Measurements from ENCODE around the gene TROAP. TPM values are rescaled to one million over a fixed set of nuclear protein-coding genes. Genes with fewer than 3 reads are reported as not detected.

Gene TROAP
- polyA plus RNA-seq, 4 donors: 1.3 to 29.5 (median 16.0) TPM; not detected in 1

DNA sequence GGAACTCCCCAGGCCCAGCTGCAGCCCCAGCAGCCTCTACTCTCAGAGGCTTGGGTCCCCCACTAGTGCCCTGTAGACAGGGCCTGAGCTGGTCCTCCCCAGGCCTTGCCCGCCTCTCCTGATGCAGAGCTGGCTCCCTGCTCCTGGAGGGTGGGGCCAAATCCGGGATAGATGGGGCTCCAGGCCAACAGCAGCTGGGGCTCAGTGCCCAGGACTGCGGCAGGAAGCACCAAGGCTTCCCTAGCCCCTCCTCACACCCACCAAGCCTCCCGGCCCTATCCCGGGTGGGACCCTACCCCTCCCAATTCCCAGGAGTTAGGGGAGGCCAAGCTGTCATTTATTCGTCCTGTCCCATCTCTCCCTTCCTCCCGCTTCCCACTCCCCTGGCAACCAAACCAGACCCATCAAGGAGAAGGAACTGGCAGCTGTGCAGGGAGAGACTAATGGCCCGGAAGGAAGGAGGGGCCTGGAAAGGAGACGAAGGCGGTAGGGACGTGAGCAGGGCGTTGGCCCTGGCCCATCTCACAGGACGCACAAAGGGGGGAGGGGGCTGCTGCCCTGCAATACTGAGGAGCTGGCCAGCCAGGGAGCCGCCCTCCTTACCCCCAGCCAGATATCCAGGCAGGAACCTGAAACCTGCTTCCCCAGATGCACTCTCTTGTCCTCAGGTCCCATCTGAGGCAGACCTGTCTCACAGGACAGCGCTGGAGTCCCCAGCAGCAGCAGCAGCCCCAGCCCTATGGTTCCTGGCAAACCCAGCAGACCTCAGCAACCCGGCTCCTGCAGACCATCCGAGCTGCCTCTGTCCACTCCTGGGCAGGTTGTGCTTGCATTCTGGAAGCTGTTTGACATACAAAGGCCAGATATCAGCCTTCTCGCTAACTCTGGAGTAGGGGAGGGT, 29.7 kb upstream of the TROAP start:
- WGBS, 3 donors: 12 to 29% (median 24%) methylated on average over 17 to 18 of the region's 18 CpGs
- H3K27ac ChIP-seq (ENCODE audit: low read depth in 1 of 3, low read length in 2 of 3): peak overlapping the region in 1 of 3 donors; percentile 55
- peak in 1 of 2 donors; percentile 28 for DNase-seq
- peaks cover 9 to 67% (median 24%) of the 10 kb centered on the region in 3 donors for H3K27me3 ChIP-seq (ENCODE audit: control insufficient read depth in 3 of 3, insufficient read depth in 3 of 3, low read length in 3 of 3)
- no peaks in the 10 kb centered on the region for H3K9me3 ChIP-seq (ENCODE audit: control insufficient read depth in 2 of 2, insufficient read depth in 1 of 2, low read depth in 1 of 2, low read length in 1 of 2)
- H3K4me3 ChIP-seq (ENCODE audit: low read depth in 1 of 3, low read length in 3 of 3): peak overlapping the region in 1 of 3 donors; percentile 25
- H3K36me3 ChIP-seq (ENCODE audit: control insufficient read depth in 3 of 3, insufficient read depth in 2 of 3, low read depth in 1 of 3, low read length in 3 of 3): no peaks in the 10 kb centered on the region
- peaks cover 1 to 13% (median 7%) of the 10 kb centered on the region in 3 donors for H3K4me1 ChIP-seq (ENCODE audit: control insufficient read depth in 3 of 3, insufficient read depth in 2 of 3, low read depth in 1 of 3, low read length in 2 of 3)
- FAIRE-seq: no peak

DNA sequence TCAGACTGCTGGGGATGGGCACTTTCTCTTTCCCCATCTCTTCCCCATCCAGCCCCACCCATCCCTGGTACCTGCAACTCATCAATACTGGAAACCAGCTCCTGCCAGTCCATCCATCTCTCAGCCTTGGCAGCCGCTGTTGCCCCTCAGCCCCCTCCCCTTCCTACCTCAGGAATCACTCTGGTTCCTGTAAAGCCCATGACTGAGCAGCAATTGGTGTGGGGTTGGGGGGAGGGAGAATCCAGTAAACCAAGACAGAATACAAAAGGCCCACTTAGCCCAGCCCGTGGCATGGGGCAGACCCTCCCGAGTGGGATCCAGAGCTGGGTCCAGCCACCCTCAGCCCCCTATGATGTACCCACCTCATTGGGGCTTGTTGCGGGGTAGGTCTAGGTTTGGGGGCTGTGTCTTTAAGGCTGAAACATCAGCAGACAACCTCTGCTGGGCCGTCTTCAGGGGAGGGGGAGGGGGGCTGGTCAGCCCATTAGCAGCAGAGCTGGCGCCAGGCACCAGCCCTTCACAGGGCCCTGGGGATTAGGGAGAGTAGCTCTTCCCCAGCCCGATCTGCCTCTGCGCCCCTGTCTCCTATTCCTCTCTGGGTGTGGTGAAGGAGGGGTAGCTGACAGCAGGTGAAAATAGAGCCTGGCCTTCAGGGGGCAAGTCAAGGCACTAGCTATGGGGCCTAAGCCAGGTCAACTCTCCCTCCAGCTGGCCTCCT, 28.8 kb upstream of the TROAP start:
- Histone ChIP-seq H3K4me3 (ENCODE audit: low read depth in 1 of 3, low read length in 3 of 3) (peak overlapping the region in 1 of 3 donors; percentile 25), H3K36me3 (ENCODE audit: control insufficient read depth in 3 of 3, insufficient read depth in 2 of 3, low read depth in 1 of 3, low read length in 3 of 3) (no peaks in the 10 kb centered on the region), H3K9me3 (ENCODE audit: control insufficient read depth in 2 of 2, insufficient read depth in 1 of 2, low read depth in 1 of 2, low read length in 1 of 2) (no peaks in the 10 kb centered on the region), H3K4me1 (ENCODE audit: control insufficient read depth in 3 of 3, insufficient read depth in 2 of 3, low read depth in 1 of 3, low read length in 2 of 3) (peaks cover 1 to 13% (median 7%) of the 10 kb centered on the region in 3 donors), H3K27ac (ENCODE audit: low read depth in 1 of 3, low read length in 2 of 3) (peak overlapping the region in 1 of 3 donors; percentile 58), H3K27me3 (ENCODE audit: control insufficient read depth in 3 of 3, insufficient read depth in 3 of 3, low read length in 3 of 3) (peaks cover 9 to 74% (median 26%) of the 10 kb centered on the region in 3 donors)
- FAIRE-seq (no peak), DNase-seq (no peak)
- 66 to 77% (median 71%) methylated on average over 6 to 8 of the region's 8 CpGs for WGBS, 3 donors

DNA sequence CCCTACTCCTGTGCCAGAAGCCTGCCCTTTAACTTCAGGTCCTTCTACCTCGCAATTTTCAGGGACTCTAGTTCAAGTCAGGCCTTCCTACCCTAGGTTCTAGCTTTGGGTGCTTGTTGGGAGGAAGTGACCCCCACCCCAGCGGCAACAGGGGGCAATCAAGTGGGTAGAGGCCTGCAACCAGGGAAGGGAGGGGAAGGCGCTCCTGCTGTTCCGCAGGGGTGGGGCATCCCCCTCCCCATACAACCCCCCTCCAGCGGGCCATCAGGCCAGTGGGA, 28.3 kb upstream of the TROAP start:
- no peak overlapping the region for H3K4me3 ChIP-seq (ENCODE audit: low read depth in 1 of 3, low read length in 3 of 3)
- no peak for FAIRE-seq

DNA sequence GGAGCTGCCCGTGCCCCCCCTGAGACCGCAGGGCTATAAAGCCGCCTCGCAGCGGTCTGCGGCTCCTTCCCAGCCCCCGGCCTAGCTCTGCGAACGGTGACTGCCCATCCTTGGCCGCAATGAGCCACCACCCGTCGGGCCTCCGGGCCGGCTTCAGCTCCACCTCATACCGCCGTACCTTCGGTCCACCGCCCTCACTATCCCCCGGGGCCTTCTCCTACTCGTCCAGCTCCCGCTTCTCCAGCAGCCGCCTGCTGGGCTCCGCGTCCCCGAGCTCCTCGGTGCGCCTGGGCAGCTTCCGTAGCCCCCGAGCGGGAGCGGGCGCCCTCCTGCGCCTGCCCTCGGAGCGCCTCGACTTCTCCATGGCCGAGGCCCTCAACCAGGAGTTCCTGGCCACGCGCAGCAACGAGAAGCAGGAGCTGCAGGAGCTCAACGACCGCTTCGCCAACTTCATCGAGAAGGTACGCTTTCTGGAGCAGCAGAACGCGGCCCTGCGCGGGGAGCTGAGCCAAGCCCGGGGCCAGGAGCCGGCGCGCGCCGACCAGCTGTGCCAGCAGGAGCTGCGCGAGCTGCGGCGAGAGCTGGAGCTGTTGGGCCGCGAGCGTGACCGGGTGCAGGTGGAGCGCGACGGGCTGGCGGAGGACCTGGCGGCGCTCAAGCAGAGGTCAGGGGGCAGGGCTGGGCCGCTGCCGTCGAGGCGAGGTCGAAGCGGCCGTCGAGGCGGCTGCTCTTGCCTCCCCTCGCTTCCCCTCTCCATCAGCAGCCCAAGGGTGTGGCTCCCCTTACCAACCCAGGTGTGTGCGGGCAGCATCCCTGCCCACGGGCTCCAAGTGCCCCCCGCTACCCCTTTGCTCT, 27.7 kb upstream of the TROAP start, which contains the start of gene PRPH:
Gene PRPH, plus strand, starts transcription at position 66 of the 855 bp plus-strand sequence. Its CDS starts 54 bp downstream, at position 120.
- FAIRE-seq (no peak), DNase-seq (peak in 1 of 2 donors; percentile 48)
- peaks cover 9 to 74% (median 26%) of the 10 kb centered on the region in 3 donors for H3K27me3 ChIP-seq (ENCODE audit: control insufficient read depth in 3 of 3, insufficient read depth in 3 of 3, low read length in 3 of 3)
- H3K27ac ChIP-seq (ENCODE audit: low read depth in 1 of 3, low read length in 2 of 3): peak within 1 kb of the TSS in 1 of 3 donors; percentile 58
- WGBS, 3 donors: 3 to 9% (median 8%) methylated on average over 60 to 82 of the region's 82 CpGs
- H3K4me1 ChIP-seq (ENCODE audit: control insufficient read depth in 3 of 3, insufficient read depth in 2 of 3, low read depth in 1 of 3, low read length in 2 of 3): peaks cover 1 to 13% (median 7%) of the 10 kb centered on the region in 3 donors
- no peaks in the 10 kb centered on the region for H3K36me3 ChIP-seq (ENCODE audit: control insufficient read depth in 3 of 3, insufficient read depth in 2 of 3, low read depth in 1 of 3, low read length in 3 of 3)
- no peaks in the 10 kb centered on the region for H3K9me3 ChIP-seq (ENCODE audit: control insufficient read depth in 2 of 2, insufficient read depth in 1 of 2, low read depth in 1 of 2, low read length in 1 of 2)
- peak within 1 kb of the TSS in 1 of 3 donors; percentile 15 for H3K4me3 ChIP-seq (ENCODE audit: low read depth in 1 of 3, low read length in 3 of 3)

More for the DNA sequence above, 28.3 kb upstream of the TROAP start:
- DNase-seq: no peak
- Histone ChIP-seq H3K27ac (ENCODE audit: low read depth in 1 of 3, low read length in 2 of 3) (peak overlapping the region in 1 of 3 donors; percentile 58), H3K4me1 (ENCODE audit: control insufficient read depth in 3 of 3, insufficient read depth in 2 of 3, low read depth in 1 of 3, low read length in 2 of 3) (peaks cover 1 to 13% (median 7%) of the 10 kb centered on the region in 3 donors), H3K36me3 (ENCODE audit: control insufficient read depth in 3 of 3, insufficient read depth in 2 of 3, low read depth in 1 of 3, low read length in 3 of 3) (no peaks in the 10 kb centered on the region), H3K27me3 (ENCODE audit: control insufficient read depth in 3 of 3, insufficient read depth in 3 of 3, low read length in 3 of 3) (peaks cover 9 to 74% (median 26%) of the 10 kb centered on the region in 3 donors), H3K9me3 (ENCODE audit: control insufficient read depth in 2 of 2, insufficient read depth in 1 of 2, low read depth in 1 of 2, low read length in 1 of 2) (no peaks in the 10 kb centered on the region)
- WGBS, 3 donors: 29 to 48% (median 37%) methylated on average over 4 to 5 of the region's 5 CpGs

DNA sequence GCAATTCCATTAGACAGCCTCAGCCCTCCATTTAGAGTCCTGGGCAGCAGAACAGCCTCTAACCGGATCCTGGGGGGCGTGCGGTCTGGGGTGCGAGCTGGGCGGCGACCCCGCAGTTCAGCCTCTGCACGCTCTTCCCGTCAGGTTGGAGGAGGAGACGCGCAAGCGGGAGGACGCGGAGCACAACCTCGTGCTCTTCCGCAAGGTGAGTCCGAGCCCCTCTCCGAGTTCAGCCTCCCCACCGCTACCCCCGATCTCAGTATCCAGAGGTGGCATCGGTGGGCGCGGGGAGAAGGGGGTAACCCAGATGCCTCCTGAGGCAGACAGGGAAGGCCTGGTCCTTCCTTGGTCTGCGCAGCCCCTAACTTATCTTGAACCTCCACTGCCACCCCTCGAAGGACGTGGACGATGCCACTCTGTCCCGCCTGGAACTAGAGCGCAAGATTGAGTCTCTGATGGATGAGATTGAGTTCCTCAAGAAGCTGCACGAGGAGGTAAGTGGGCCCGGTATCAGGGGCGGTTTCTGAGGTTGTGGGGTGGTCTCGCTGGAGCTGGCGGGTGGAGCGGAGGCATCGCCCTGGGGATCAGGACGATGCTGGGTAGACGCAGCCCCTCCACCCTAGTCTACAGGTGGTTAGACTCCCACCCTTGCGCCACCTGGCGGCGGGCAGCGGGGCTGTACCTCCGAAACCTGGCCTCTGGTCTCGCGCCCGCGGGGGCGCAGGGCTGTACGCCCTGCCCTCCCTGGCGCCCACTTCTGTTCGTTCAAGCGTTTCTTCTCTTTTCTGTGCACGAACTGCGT, 26.8 kb upstream of the TROAP start:
- Histone ChIP-seq H3K4me1 (ENCODE audit: control insufficient read depth in 3 of 3, insufficient read depth in 2 of 3, low read depth in 1 of 3, low read length in 2 of 3) (peaks cover 1 to 13% (median 7%) of the 10 kb centered on the region in 3 donors), H3K4me3 (ENCODE audit: low read depth in 1 of 3, low read length in 3 of 3) (peak overlapping the region in 2 of 3 donors; percentile 11 to 15), H3K36me3 (ENCODE audit: control insufficient read depth in 3 of 3, insufficient read depth in 2 of 3, low read depth in 1 of 3, low read length in 3 of 3) (no peaks in the 10 kb centered on the region), H3K27ac (ENCODE audit: low read depth in 1 of 3, low read length in 2 of 3) (no peak overlapping the region), H3K27me3 (ENCODE audit: control insufficient read depth in 3 of 3, insufficient read depth in 3 of 3, low read length in 3 of 3) (peaks cover 9 to 79% (median 26%) of the 10 kb centered on the region in 3 donors), H3K9me3 (ENCODE audit: control insufficient read depth in 2 of 2, insufficient read depth in 1 of 2, low read depth in 1 of 2, low read length in 1 of 2) (no peaks in the 10 kb centered on the region)
- FAIRE-seq (no peak), DNase-seq (peak; percentile 45 to 82)
- 18 to 21% (median 20%) methylated on average over 49 to 54 of the region's 54 CpGs for WGBS, 3 donors

DNA sequence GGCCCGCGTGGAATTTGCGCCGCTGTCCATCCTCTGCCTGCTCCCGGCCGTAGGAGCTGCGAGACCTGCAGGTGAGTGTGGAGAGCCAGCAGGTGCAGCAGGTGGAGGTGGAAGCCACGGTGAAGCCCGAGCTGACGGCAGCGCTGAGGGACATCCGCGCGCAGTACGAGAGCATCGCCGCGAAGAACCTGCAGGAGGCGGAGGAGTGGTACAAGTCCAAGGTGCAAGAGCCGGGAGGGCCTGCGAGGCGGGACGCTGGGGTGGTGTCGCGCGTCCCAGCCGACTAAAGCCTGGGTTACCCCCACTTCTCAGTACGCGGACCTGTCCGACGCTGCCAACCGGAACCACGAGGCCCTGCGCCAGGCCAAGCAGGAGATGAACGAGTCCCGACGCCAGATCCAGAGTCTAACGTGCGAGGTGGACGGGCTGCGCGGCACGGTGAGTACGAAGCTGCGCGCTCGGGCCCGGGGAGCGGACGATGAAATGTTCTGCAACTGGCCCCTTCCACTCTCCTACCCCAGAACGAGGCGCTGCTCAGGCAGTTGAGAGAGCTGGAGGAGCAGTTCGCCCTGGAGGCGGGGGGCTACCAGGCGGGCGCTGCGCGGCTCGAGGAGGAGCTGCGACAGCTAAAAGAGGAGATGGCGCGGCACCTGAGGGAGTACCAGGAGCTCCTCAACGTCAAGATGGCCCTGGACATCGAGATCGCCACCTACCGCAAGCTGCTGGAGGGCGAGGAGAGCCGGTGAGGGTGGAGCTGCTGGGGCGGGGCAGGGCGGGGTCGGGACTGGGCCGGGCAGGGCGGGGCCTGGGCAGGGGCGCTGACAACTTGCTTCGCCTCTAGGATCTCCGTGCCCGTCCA, 26.0 kb upstream of the TROAP start:
- no peak for FAIRE-seq
- no peaks in the 10 kb centered on the region for H3K36me3 ChIP-seq (ENCODE audit: control insufficient read depth in 3 of 3, insufficient read depth in 2 of 3, low read depth in 1 of 3, low read length in 3 of 3)
- H3K27me3 ChIP-seq (ENCODE audit: control insufficient read depth in 3 of 3, insufficient read depth in 3 of 3, low read length in 3 of 3): peaks cover 9 to 80% (median 26%) of the 10 kb centered on the region in 3 donors
- peaks cover 1 to 13% (median 7%) of the 10 kb centered on the region in 3 donors for H3K4me1 ChIP-seq (ENCODE audit: control insufficient read depth in 3 of 3, insufficient read depth in 2 of 3, low read depth in 1 of 3, low read length in 2 of 3)
- DNase-seq: peak; percentile 59 to 61
- 2 to 4% (median 3%) methylated on average over 56 to 77 of the region's 77 CpGs for WGBS, 3 donors
- H3K4me3 ChIP-seq (ENCODE audit: low read depth in 1 of 3, low read length in 3 of 3): peak overlapping the region in 2 of 3 donors; percentile 1 to 11
- no peaks in the 10 kb centered on the region for H3K9me3 ChIP-seq (ENCODE audit: control insufficient read depth in 2 of 2, insufficient read depth in 1 of 2, low read depth in 1 of 2, low read length in 1 of 2)
- no peak overlapping the region for H3K27ac ChIP-seq (ENCODE audit: low read depth in 1 of 3, low read length in 2 of 3)

DNA sequence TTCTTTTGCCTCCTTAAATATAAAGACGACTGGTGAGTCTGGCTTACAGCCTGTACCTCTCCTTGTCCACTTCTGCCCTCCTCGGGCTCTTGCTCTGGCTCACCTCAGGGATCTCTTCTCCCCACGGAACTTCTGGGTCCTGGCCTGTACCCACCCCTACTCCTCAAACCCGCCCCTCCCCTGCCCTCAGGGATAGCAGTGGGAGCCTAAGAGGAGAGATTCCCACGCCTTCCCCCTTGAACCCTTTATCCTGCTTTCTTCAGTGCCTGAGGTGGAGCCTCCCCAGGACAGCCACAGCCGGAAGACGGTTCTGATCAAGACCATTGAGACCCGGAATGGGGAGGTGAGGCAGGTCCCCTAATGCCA, 25.4 kb upstream of the TROAP start:
- FAIRE-seq: no peak
- H3K27me3 ChIP-seq (ENCODE audit: control insufficient read depth in 3 of 3, insufficient read depth in 3 of 3, low read length in 3 of 3): peaks cover 9 to 74% (median 26%) of the 10 kb centered on the region in 3 donors
- 18 to 19% (median 19%) methylated on average over 8 of the region's 8 CpGs for WGBS, 3 donors

More for the DNA sequence above, 25.4 kb upstream of the TROAP start:
- H3K9me3 ChIP-seq (ENCODE audit: control insufficient read depth in 2 of 2, insufficient read depth in 1 of 2, low read depth in 1 of 2, low read length in 1 of 2): no peaks in the 10 kb centered on the region
- H3K4me3 ChIP-seq (ENCODE audit: low read depth in 1 of 3, low read length in 3 of 3): no peak overlapping the region
- H3K27ac ChIP-seq (ENCODE audit: low read depth in 1 of 3, low read length in 2 of 3): no peak overlapping the region
- no peaks in the 10 kb centered on the region for H3K36me3 ChIP-seq (ENCODE audit: control insufficient read depth in 3 of 3, insufficient read depth in 2 of 3, low read depth in 1 of 3, low read length in 3 of 3)
- no peak for DNase-seq
- H3K4me1 ChIP-seq (ENCODE audit: control insufficient read depth in 3 of 3, insufficient read depth in 2 of 3, low read depth in 1 of 3, low read length in 2 of 3): peaks cover 1 to 13% (median 7%) of the 10 kb centered on the region in 3 donors

Measured in small intestine (tissue), 7 donors.